ENCODE measurements around the gene PCNT. TPM values are rescaled to one million over a fixed set of nuclear protein-coding genes. Genes with fewer than 3 reads are reported as not detected.

PCNT gene
- total and polyA plus RNA-seq, 9 of the 15 experiments (the other 6 are each of a cell fraction or from before 2014, with no cell fraction given), result 9.1 to 53.5 (median 31.3) TPM

- TF ChIP-seq RNF219 (CRISPR knock-in tag; IDR thresholded peaks at IDR 0.05), result no peak
- no peak for TF ChIP-seq CTCFL (IDR thresholded peaks at IDR 0.05; ENCODE audit: borderline replicate concordance, insufficient read depth, low read depth, low read length, poor library complexity, severe bottlenecking)
- peak in 1 of 2 experiments; percentile 98; a peak in 2 of 4 replicates for TF ChIP-seq KDM4B (IDR thresholded peaks at IDR 0.05; ENCODE audit: borderline replicate concordance in 2 of 2, low read depth in 1 of 2)
- peak; percentile 78 for TF ChIP-seq SMAD4 (CRISPR knock-in tag; conservative IDR thresholded peaks at IDR 0.05)
- no peak for TF ChIP-seq NFXL1 (CRISPR knock-in tag; IDR thresholded peaks at IDR 0.05)
- no peak for TF ChIP-seq MAFF (IDR thresholded peaks at IDR 0.05; ENCODE audit: low read length)
- TF ChIP-seq LARP7 (IDR thresholded peaks at IDR 0.05), result peak; percentile 45; the same call in 1 of the 2 replicates
- TF ChIP-seq PBX2 (CRISPR knock-in tag; IDR thresholded peaks at IDR 0.05; ENCODE audit: low read depth), result no peak
- TF ChIP-seq PBX2 (tag; conservative IDR thresholded peaks at IDR 0.05; ENCODE audit: low read depth), result no peak
- TF ChIP-seq SMAD3 (CRISPR knock-in tag; conservative IDR thresholded peaks at IDR 0.05), result 0 out of 2 replicates have a peak, but pooled peaks have one; percentile 32
- peak; percentile 59 for TF ChIP-seq HNRNPLL (IDR thresholded peaks at IDR 0.05; ENCODE audit: low read depth, low read length, poor library complexity, severe bottlenecking)
- 0 out of 2 replicates have a peak, but pooled peaks have one; percentile 32 for TF ChIP-seq THRB (CRISPR knock-in tag; conservative IDR thresholded peaks at IDR 0.05)
- no peak for TF ChIP-seq ZNF445 (CRISPR knock-in tag; IDR thresholded peaks at IDR 0.05; ENCODE audit: low read depth)
- TF ChIP-seq SRF (CRISPR knock-in tag; IDR thresholded peaks at IDR 0.05), result peak in 1 of 2 experiments; percentile 56; a peak in 2 of 4 replicates
- no peak for TF ChIP-seq NFYB (IDR thresholded peaks at IDR 0.05; ENCODE audit: extremely low read depth, insufficient read length)
- peak; percentile 89 for TF ChIP-seq CTBP1 (IDR thresholded peaks at IDR 0.05; ENCODE audit: borderline replicate concordance)
- peak; percentile 90; the same call in 1 of the 2 replicates for TF ChIP-seq ZNF511 (CRISPR knock-in tag; IDR thresholded peaks at IDR 0.05)
Measured at GRCh38 chr21:46285761-46286647, 38.0 kb upstream of the PCNT start, which contains the start of gene YBEY (continued).
